IPS-18c (cell line): ENCODE data around the gene UMAD1.
"Not testable (repeated sequence)": the region's sequence is repeated elsewhere in the genome, so short reads cannot be mapped to it uniquely, and the experiment has no call there.

Experiments
- H3K4me3 ChIP-seq: 2 replicates; pipeline ENCODE4 v1.7.0; 2013; ENCODE audit warnings: low read depth, mild to moderate bottlenecking, low read length, moderate library complexity; ENCODE audit not compliant: insufficient read depth
- H3K9me3 ChIP-seq: one replicate; pipeline ENCODE4 v1.6.1; 2013; ENCODE audit warnings: mild to moderate bottlenecking, low read length, moderate library complexity; ENCODE audit not compliant: control insufficient read depth, insufficient read depth

The UMAD1 gene

GRCh38 chr7:7675686-7676085, 35.1 kb downstream of the UMAD1 start:
- Histone ChIP-seq H3K4me3 (no peak overlapping the region), H3K9me3 (no peaks in the 10 kb centered on the region)

DNA sequence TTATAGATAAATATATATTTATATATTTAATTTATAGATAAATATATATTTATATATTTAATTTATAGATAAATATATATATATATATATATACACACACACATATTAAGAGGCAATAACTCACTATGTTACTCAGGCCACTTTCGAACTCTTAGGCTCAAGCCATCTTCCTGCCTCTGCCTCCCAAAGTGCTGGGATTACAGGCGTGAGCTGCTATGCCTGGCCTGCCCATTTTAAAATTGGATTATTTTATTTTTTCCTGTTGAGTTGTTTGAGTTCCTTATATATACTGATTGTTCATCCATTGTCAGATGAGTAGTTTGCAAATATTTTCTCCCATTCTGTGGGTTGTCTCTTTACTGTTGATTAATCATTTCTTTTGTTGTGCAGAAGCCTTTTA, 39.1 kb downstream of the UMAD1 start:
- H3K4me3 ChIP-seq, H3K9me3 ChIP-seq: not testable (repeated sequence)

GRCh38 chr7:7681191-7681935, 40.8 kb downstream of the UMAD1 start:
- no peak overlapping the region for H3K4me3 ChIP-seq
- H3K9me3 ChIP-seq = no peaks in the 10 kb centered on the region

DNA sequence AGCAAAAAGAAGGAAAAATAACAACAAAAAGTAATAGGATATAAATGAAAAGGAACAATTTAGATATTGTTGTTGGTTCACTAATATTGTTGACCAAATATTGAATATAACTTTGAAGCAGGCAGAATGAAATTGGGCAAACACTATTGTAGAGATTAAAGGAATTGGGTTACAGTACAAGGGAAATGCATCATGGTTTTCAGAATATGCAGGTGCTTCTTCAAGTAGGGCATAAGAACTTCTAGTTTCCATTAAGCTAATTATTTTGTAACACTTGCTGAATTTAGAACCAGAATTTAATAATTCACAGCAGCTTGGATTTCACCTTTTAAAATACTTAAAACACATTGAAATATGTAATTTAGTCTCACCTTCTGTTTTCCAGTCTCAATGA, 41.4 kb downstream of the UMAD1 start:
- H3K9me3 ChIP-seq = no peaks in the 10 kb centered on the region
- H3K4me3 ChIP-seq = no peak overlapping the region

DNA sequence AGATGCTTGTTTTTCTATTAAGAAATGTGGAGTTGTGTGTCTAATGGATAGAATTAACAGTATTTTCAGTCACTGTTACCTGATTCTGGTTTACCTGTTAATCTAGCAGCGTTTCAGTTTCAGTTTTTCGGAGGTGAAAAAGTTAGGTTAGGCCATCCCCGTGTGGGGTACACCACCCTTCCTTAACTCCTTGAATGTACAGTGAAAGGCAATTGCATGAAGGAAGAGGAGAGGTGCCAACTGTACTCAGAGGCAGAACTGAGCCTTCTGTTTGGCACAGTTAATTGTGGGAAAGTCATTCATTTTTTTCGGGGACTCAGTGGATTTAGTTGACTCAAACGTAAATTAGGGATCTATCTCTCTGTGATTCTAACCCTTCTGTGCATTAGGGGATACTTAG, 42.3 kb downstream of the UMAD1 start:
- Histone ChIP-seq H3K9me3 (no peaks in the 10 kb centered on the region), H3K4me3 (no peak overlapping the region)

GRCh38 chr7:7686811-7687508, 46.4 kb downstream of the UMAD1 start:
- no peaks in the 10 kb centered on the region for H3K9me3 ChIP-seq
- H3K4me3 ChIP-seq = no peak overlapping the region

GRCh38 chr7:7687800-7688199, 47.2 kb downstream of the UMAD1 start:
- H3K4me3 ChIP-seq = no peak overlapping the region
- no peaks in the 10 kb centered on the region for H3K9me3 ChIP-seq

DNA sequence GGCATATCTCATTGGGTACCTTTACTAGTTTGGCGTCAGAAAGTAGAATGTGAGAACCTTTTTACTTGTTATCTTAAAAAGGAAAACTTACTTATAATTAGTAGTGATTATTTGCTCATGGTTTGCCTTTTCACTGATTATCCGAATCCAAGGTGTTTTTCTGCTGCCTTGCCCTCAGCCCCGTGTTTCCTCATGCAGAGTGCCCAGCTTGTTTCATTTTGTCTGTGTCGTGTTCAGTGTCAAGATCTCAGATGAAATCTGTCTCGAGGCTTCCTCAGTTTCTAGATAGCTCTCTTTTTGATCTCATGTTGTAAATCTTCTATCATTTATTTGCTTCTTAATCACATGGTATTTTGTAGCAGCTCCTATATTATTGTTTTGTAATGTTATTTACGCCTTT, 47.8 kb downstream of the UMAD1 start:
- no peak overlapping the region for H3K4me3 ChIP-seq
- H3K9me3 ChIP-seq = no peaks in the 10 kb centered on the region

DNA sequence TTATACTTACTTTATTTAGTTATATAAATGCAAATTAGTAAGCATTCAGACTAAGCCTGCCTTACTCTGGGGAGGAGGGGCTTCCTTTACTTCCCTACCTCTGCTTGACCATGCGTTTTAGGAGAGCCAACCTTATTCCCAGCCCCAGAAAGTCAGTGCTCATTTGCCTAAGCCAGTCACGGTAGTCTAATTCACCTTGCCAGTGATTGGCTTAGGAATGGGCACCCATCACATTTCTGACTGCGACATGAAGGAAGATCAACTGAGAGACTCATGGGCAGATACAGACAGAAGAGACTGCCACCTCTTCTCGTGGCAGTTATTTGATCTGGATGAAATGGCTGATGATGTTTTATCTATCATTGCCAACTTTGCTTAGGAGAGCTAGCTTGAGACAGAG, 48.4 kb downstream of the UMAD1 start:
- no peak overlapping the region for H3K4me3 ChIP-seq
- H3K9me3 ChIP-seq = no peaks in the 10 kb centered on the region

- no peaks in the 10 kb centered on the region for H3K9me3 ChIP-seq
- no peak overlapping the region for H3K4me3 ChIP-seq
Observed at GRCh38 chr7:7693881-7694280, 53.3 kb downstream of the UMAD1 start.

GRCh38 chr7:7694542-7694941, 54.0 kb downstream of the UMAD1 start:
- no peaks in the 10 kb centered on the region for H3K9me3 ChIP-seq

DNA sequence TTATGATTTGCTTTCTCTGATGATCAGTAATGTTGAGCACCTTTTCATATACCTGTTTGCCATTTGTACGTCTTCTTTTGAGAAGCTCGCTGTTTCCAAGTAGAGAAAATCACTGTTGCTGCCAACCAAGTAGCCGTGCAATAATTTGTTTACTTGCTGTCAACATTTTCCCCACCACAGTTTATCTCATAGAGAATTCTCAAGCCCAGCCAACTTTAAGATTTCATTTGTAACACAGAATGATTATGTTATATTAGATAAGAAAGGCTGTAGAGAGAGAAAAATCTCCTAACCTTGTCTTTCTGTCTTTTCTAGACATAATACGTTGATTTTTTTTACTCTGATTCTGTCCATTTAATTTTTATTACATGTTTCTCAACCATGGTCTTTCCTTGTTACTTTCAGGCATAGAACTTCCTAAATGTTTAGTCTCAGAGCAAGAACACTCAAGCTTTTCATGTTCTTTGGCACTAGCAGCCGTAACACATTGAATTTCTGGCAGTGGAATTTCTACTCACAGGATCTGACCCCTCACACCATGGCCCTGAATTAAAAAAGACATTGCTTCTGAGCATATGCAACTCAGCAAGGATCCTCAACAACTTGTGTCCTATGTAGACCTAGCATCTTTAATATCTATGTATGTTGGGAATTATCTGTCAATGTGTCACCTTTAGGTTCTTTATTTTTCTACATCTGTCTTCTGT, 54.7 kb downstream of the UMAD1 start:
- H3K9me3 ChIP-seq = no peaks in the 10 kb centered on the region
- no peak overlapping the region for H3K4me3 ChIP-seq

More at GRCh38 chr7:7694542-7694941, 54.0 kb downstream of the UMAD1 start:
- no peak overlapping the region for H3K4me3 ChIP-seq

GRCh38 chr7:7696458-7697119, 56.0 kb downstream of the UMAD1 start:
- H3K9me3 ChIP-seq = no peaks in the 10 kb centered on the region
- no peak overlapping the region for H3K4me3 ChIP-seq

DNA sequence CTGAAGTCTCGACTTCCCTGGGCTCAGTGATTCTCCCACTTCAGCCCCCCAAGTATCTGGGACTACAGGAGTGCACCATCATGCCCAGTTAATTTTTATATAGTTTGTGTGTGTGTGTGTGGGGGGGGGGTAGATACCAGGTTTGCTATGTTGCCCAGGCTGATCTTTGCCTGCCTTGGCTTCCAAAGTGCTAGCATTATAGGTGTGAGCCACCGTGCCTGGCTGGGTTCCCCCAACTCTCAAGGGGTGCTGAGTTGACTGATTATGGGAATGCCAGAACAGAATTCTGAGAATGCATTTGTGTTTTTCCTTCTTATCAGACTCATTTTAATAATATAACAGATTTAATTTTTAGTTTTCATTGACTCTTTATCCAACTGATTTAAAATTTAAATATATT, 58.4 kb downstream of the UMAD1 start:
- H3K9me3 ChIP-seq = no peaks in the 10 kb centered on the region
- H3K4me3 ChIP-seq = no peak overlapping the region

- Histone ChIP-seq H3K9me3 (no peaks in the 10 kb centered on the region), H3K4me3 (no peak overlapping the region)
Observed at GRCh38 chr7:7699380-7699779, 58.8 kb downstream of the UMAD1 start.

- Histone ChIP-seq H3K4me3 (no peak overlapping the region), H3K9me3 (no peaks in the 10 kb centered on the region)
Observed at GRCh38 chr7:7699970-7700369, 59.4 kb downstream of the UMAD1 start.

DNA sequence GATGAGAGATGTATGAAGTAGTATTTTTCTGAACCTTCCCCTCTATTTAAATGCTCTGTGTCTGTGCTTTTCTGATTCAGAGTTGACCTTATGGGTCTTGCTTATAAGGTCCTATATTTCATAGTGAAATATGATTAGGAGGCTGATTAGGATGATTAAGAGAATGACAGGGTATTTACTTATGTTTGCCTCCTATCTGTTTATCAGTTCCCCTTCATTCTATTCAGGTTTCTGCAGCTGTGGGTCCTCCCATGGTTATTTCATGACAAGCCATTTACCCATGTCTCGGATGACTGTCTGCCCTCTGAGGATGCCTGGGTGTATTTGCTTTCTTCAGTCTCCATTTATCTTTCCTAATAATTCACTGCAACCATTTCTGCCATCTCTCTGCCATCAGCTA, 61.0 kb downstream of the UMAD1 start:
- Histone ChIP-seq H3K4me3 (no peak overlapping the region), H3K9me3 (no peaks in the 10 kb centered on the region)

- H3K4me3 ChIP-seq = no peak overlapping the region
- H3K9me3 ChIP-seq = no peaks in the 10 kb centered on the region
Observed at GRCh38 chr7:7702826-7703225, 62.3 kb downstream of the UMAD1 start.
